ENCODE measurements around the gene RPH3AL.

The RPH3AL gene

DNA sequence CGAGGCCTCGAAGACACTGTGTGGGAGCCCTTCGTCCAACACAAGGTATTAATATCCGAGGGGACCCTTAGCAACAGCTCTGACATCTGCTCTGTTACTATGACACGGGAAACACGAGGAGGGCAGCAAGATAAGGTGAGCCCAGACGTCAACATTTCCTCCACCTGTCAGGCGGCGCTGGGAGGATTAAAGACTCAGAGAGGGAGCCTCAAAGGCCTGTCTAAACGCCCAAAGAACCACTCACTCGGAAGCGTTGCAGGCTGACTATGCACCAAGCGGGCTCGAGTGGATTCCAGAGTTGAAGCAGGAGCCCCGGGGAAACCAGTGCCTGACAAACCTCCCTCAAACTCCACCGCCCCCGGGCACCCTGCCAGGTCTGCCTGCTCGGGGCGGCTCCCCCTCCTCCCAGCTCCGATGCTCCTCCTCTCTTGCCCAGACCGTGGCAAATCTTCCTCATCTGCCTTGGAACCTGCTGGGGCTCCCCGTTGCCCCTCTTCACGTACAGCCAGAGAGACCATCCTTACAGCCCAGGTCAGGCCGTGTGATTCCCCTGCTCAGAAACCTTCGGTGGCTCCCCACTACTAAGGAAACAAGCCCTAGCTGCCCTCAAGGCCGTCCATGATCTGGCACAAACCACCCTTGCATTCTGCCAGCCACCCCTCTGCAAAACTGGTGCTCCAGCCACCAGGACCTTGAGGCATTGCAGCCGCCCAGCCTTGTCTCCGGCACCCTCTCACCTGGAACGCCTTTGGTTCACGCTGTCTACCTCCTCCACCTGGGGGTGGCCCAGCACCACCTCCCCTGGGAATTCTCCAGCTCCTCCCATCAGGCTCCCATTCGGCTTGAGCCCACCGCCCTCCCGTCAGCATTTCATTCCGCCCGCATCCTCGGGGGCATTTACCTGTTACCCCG lies 16.2 kb downstream of the RPH3AL start:
- peak; percentile 20 to 29 for DNase-seq (ENCODE audit: low read depth in 2 of 2)

GRCh38 chr17:335691-336090 lies 16.9 kb downstream of the RPH3AL start:
- DNase-seq (ENCODE audit: low read depth in 2 of 2): no peak

- DNase-seq (ENCODE audit: low read depth in 2 of 2): no peak
Measured at GRCh38 chr17:334974-335481, 17.6 kb downstream of the RPH3AL start.

- DNase-seq (ENCODE audit: low read depth in 2 of 2): no peak
Measured at GRCh38 chr17:333626-334396, 18.8 kb downstream of the RPH3AL start.

- DNase-seq (ENCODE audit: low read depth in 2 of 2): no peak
Measured at GRCh38 chr17:332558-333322, 19.9 kb downstream of the RPH3AL start.

GRCh38 chr17:332023-332422 lies 20.6 kb downstream of the RPH3AL start:
- no peak for DNase-seq (ENCODE audit: low read depth in 2 of 2)

- DNase-seq (ENCODE audit: low read depth in 2 of 2): no peak
Measured at GRCh38 chr17:330993-331701, 21.5 kb downstream of the RPH3AL start.

GRCh38 chr17:329784-330420 lies 22.7 kb downstream of the RPH3AL start:
- no peak for DNase-seq (ENCODE audit: low read depth in 2 of 2)

- no peak for DNase-seq (ENCODE audit: low read depth in 2 of 2)
Measured at GRCh38 chr17:327971-328370, 24.6 kb downstream of the RPH3AL start.

- no peak for DNase-seq (ENCODE audit: low read depth in 2 of 2)
Measured at GRCh38 chr17:327296-327695, 25.3 kb downstream of the RPH3AL start.

DNA sequence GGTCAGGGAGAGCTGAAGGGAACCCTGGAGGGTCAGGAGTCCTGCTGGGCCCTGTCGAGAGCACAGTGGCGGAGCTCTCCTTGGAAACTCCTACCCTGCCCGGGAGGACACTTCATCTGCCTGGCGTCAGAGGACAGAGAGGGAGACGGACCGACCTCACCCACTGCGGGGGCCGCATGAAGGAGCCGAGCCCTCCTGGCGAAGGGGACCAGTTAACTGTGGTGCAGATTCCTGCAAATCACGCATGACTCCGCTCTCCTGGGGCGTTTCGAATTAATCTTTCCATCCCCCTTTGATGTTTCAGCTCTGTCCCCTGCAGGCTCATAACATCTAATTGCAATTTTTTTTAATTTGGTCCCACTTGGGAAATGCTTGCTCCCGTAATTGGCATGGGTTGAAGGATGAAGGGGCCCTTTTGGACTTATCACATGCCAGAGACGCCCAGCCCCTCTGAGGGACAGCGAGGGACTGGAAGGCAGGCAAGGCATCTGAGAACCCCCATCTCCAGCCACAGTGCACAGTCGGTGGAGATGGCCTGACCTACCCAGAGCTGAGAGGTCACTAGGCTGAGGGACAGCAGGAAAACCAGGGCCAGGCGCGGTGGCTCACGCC lies 26.5 kb downstream of the RPH3AL start:
- DNase-seq (ENCODE audit: low read depth in 2 of 2): no peak

- DNase-seq (ENCODE audit: low read depth in 2 of 2): no peak
Measured at GRCh38 chr17:325270-326009, 27.2 kb downstream of the RPH3AL start.

DNA sequence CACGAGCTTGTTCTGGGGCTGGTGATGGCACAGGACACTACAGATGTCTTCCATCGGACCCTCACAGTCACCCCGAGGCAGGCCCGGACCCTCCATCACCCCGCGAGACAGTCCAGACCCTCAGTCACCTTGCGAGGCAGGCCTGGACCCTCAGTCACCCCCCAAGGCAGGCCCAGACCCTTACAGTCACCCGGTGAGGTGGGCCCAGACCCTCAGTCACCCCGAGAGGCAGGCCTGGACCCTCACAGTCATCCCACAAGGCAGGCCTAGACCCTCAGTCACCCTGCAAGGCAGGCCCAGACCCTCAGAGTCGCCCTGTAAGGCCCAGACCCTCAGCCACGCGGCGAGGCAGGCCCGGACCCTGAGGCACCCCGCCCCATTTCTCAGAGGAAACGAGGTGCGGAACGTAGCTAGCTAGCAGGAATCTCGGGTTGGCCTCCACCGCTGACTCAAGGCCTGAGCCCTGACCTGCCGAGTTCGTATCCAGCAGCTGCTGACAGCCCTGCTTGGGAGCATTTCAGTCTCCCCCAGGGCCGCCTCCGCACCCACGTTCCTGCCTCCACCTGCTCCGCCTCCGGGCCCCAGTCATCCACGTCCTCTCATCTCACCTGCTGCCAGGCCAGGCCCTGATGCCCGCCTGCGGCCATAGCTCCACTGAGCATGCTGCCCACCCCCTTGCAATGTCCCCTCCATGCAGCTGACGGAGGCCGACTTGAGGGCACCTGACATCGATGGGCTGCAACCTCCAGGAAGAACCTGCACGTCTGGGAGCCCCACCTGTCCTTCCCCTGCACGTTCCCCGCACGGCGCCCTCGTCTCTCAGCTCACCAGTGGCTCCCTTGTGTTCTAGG lies 28.7 kb downstream of the RPH3AL start:
- DNase-seq (ENCODE audit: low read depth in 2 of 2): no peak

DNA sequence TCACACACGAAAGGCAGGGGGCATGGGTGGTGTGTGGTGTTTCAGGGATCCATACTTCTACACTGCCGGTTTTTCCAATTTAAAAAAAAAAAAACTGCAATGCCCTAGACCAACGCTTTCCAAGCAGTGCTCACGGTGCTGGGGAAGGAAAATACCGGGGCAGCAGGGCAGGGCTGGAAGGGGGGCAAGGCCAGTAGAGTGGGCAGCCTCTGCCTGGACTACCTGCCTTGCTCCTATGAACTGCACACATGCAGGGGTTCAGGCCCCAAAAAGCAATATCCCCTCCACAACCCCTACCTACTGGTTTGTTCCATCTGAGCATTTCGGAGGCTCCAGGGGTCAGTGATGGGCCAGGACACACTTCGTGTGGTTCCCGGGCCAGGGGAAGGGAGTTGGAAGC lies 29.4 kb downstream of the RPH3AL start:
- DNase-seq (ENCODE audit: low read depth in 2 of 2): no peak

DNA sequence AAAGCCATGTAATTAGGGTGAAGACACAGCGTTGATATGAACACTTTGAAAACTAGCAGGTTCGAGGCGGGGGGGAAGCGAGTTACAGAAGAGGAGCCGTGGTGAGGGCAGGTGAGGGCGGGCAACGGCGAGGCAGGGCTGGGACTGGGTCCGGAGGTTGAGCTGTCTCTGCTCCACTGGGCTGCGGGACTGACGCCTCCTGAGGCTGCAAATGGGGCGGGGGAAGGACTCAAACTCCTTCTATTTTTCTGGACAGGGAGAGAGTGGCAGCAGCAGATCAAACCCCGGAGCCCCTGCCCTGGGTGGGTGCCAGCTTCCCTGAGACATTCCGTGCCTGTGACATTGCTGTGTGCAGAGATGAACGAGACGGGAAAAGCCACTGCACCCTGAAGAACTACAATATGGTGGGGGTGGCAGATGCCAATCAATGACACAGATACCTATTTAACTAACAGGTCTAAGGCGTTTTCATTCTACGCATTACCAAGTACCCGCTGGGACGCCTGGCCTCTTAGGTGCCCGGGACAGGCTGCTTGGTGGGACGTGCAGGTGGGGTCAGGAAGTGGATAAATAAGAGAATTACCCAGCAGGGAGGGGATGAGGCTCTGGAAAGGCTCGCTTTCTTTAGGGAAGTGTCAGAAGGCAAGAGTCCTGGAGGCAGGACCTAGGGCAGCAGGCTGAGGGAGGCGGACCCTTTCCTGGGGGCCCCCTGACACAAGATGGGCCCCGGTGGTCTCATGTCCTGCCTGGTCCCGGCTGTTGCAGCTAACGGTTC lies 30.4 kb downstream of the RPH3AL start:
- no peak for DNase-seq (ENCODE audit: low read depth in 2 of 2)

GRCh38 chr17:321386-321941 lies 31.1 kb downstream of the RPH3AL start:
- DNase-seq (ENCODE audit: low read depth in 2 of 2): no peak

DNA sequence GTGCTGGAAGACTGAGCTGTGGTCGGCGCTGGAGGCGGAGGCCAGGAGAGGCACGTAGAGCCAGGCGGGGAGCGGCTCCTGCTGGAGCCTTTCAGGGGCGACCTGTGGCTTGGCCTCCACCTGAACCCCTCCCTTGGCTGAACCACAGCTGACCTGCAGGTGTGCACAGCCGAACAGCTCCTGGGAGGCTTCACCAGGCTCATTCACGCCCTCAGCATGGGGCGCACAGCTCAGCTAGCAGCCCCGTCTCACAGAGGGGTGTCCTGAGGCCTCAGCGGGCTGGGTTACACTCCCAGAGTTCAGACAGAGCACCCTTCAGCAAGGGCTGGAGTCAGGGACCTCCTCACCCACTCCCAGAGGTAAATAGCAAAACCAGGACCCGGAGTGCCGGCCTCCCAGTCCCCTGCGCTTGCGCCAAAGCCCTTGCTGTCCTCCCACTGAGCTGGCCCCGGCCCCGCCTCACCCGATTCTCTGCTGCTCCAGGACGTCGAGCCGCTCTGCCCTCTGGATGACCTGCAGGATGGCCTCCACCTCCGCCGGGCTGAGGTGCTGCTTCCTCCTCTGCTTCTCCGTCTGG lies 31.7 kb downstream of the RPH3AL start:
- DNase-seq (ENCODE audit: low read depth in 2 of 2): no peak

All from stimulated activated CD4-positive, alpha-beta T cell treated with anti-CD3 and anti-CD28 coated beads, Interleukin-4, amount 100 ng/mL, for 48 hours (primary cell).